ENCODE measurements around the gene PRKAG2.

Gene PRKAG2

GRCh38 chr7:151687523-151688235, 189.2 kb downstream of the PRKAG2 start:
- Histone ChIP-seq H3K36me3 (ENCODE audit: control insufficient read depth in 5 of 5, insufficient read depth in 5 of 5, low read length in 5 of 5) (peaks cover 0 to 2% (median 0%) of the 10 kb centered on the region in 5 donors), H3K4me1 (ENCODE audit: control insufficient read depth in 5 of 5, insufficient read depth in 5 of 5, low read length in 5 of 5) (peaks cover 6 to 31% (median 18%) of the 10 kb centered on the region in 5 donors), H3K4me3 (ENCODE audit: low read depth in 1 of 5, low read length in 5 of 5) (peak overlapping the region in 1 of 5 donors; percentile 13), H3K27ac (ENCODE audit: low read depth, low read length) (peak overlapping the region; percentile 54), H3K27me3 (ENCODE audit: control insufficient read depth in 5 of 5, insufficient read depth in 4 of 5, low read length in 5 of 5) (no peaks in the 10 kb centered on the region), H3K9me3 (ENCODE audit: control insufficient read depth in 5 of 5, low read length in 5 of 5) (no peaks in the 10 kb centered on the region), H3K9ac (ENCODE audit: low read length in 5 of 5) (peak overlapping the region in 1 of 5 donors; percentile 31)

- no peak overlapping the region for H3K4me3 ChIP-seq (ENCODE audit: low read depth in 1 of 5, low read length in 5 of 5)
- peak overlapping the region; percentile 54 for H3K27ac ChIP-seq (ENCODE audit: low read depth, low read length)
- H3K36me3 ChIP-seq (ENCODE audit: control insufficient read depth in 5 of 5, insufficient read depth in 5 of 5, low read length in 5 of 5) = peaks cover 0 to 2% (median 0%) of the 10 kb centered on the region in 5 donors
- H3K9ac ChIP-seq (ENCODE audit: low read length in 5 of 5) = peak overlapping the region in 1 of 5 donors; percentile 46
- peaks cover 6 to 31% (median 15%) of the 10 kb centered on the region in 5 donors for H3K4me1 ChIP-seq (ENCODE audit: control insufficient read depth in 5 of 5, insufficient read depth in 5 of 5, low read length in 5 of 5)
- no peaks in the 10 kb centered on the region for H3K9me3 ChIP-seq (ENCODE audit: control insufficient read depth in 5 of 5, low read length in 5 of 5)
- no peaks in the 10 kb centered on the region for H3K27me3 ChIP-seq (ENCODE audit: control insufficient read depth in 5 of 5, insufficient read depth in 4 of 5, low read length in 5 of 5)
Observed at GRCh38 chr7:151686826-151687225, 190.1 kb downstream of the PRKAG2 start.

- Histone ChIP-seq H3K4me1 (ENCODE audit: control insufficient read depth in 5 of 5, insufficient read depth in 5 of 5, low read length in 5 of 5) (peaks cover 6 to 31% (median 15%) of the 10 kb centered on the region in 5 donors), H3K27me3 (ENCODE audit: control insufficient read depth in 5 of 5, insufficient read depth in 4 of 5, low read length in 5 of 5) (no peaks in the 10 kb centered on the region), H3K4me3 (ENCODE audit: low read depth in 1 of 5, low read length in 5 of 5) (no peak overlapping the region), H3K9me3 (ENCODE audit: control insufficient read depth in 5 of 5, low read length in 5 of 5) (no peaks in the 10 kb centered on the region), H3K36me3 (ENCODE audit: control insufficient read depth in 5 of 5, insufficient read depth in 5 of 5, low read length in 5 of 5) (peaks cover 0 to 2% (median 0%) of the 10 kb centered on the region in 5 donors), H3K27ac (ENCODE audit: low read depth, low read length) (no peak overlapping the region), H3K9ac (ENCODE audit: low read length in 5 of 5) (no peak overlapping the region)
Observed at GRCh38 chr7:151686016-151686766, 190.7 kb downstream of the PRKAG2 start.

GRCh38 chr7:151684408-151685175, 192.3 kb downstream of the PRKAG2 start:
- Histone ChIP-seq H3K4me1 (ENCODE audit: control insufficient read depth in 5 of 5, insufficient read depth in 5 of 5, low read length in 5 of 5) (peaks cover 6 to 41% (median 27%) of the 10 kb centered on the region in 5 donors), H3K36me3 (ENCODE audit: control insufficient read depth in 5 of 5, insufficient read depth in 5 of 5, low read length in 5 of 5) (peaks cover 0 to 2% (median 0%) of the 10 kb centered on the region in 5 donors), H3K27ac (ENCODE audit: low read depth, low read length) (no peak overlapping the region), H3K4me3 (ENCODE audit: low read depth in 1 of 5, low read length in 5 of 5) (no peak overlapping the region), H3K9ac (ENCODE audit: low read length in 5 of 5) (no peak overlapping the region), H3K9me3 (ENCODE audit: control insufficient read depth in 5 of 5, low read length in 5 of 5) (no peaks in the 10 kb centered on the region), H3K27me3 (ENCODE audit: control insufficient read depth in 5 of 5, insufficient read depth in 4 of 5, low read length in 5 of 5) (no peaks in the 10 kb centered on the region)

GRCh38 chr7:151683615-151684407, 193.1 kb downstream of the PRKAG2 start:
- no peak overlapping the region for H3K9ac ChIP-seq (ENCODE audit: low read length in 5 of 5)
- no peaks in the 10 kb centered on the region for H3K27me3 ChIP-seq (ENCODE audit: control insufficient read depth in 5 of 5, insufficient read depth in 4 of 5, low read length in 5 of 5)
- peaks cover 6 to 41% (median 35%) of the 10 kb centered on the region in 5 donors for H3K4me1 ChIP-seq (ENCODE audit: control insufficient read depth in 5 of 5, insufficient read depth in 5 of 5, low read length in 5 of 5)
- H3K27ac ChIP-seq (ENCODE audit: low read depth, low read length) = no peak overlapping the region
- no peaks in the 10 kb centered on the region for H3K36me3 ChIP-seq (ENCODE audit: control insufficient read depth in 5 of 5, insufficient read depth in 5 of 5, low read length in 5 of 5)
- no peaks in the 10 kb centered on the region for H3K9me3 ChIP-seq (ENCODE audit: control insufficient read depth in 5 of 5, low read length in 5 of 5)
- H3K4me3 ChIP-seq (ENCODE audit: low read depth in 1 of 5, low read length in 5 of 5) = no peak overlapping the region

- Histone ChIP-seq H3K27ac (ENCODE audit: low read depth, low read length) (no peak overlapping the region), H3K4me3 (ENCODE audit: low read depth in 1 of 5, low read length in 5 of 5) (no peak overlapping the region), H3K36me3 (ENCODE audit: control insufficient read depth in 5 of 5, insufficient read depth in 5 of 5, low read length in 5 of 5) (no peaks in the 10 kb centered on the region), H3K27me3 (ENCODE audit: control insufficient read depth in 5 of 5, insufficient read depth in 4 of 5, low read length in 5 of 5) (no peaks in the 10 kb centered on the region), H3K4me1 (ENCODE audit: control insufficient read depth in 5 of 5, insufficient read depth in 5 of 5, low read length in 5 of 5) (peaks cover 6 to 37% (median 31%) of the 10 kb centered on the region in 5 donors), H3K9me3 (ENCODE audit: control insufficient read depth in 5 of 5, low read length in 5 of 5) (no peaks in the 10 kb centered on the region), H3K9ac (ENCODE audit: low read length in 5 of 5) (no peak overlapping the region)
Observed at GRCh38 chr7:151682831-151683614, 193.9 kb downstream of the PRKAG2 start.

- H3K4me1 ChIP-seq (ENCODE audit: control insufficient read depth in 5 of 5, insufficient read depth in 5 of 5, low read length in 5 of 5) = peaks cover 0 to 28% (median 19%) of the 10 kb centered on the region in 5 donors
- H3K27ac ChIP-seq (ENCODE audit: low read depth, low read length) = no peak overlapping the region
- H3K27me3 ChIP-seq (ENCODE audit: control insufficient read depth in 5 of 5, insufficient read depth in 4 of 5, low read length in 5 of 5) = no peaks in the 10 kb centered on the region
- no peak overlapping the region for H3K4me3 ChIP-seq (ENCODE audit: low read depth in 1 of 5, low read length in 5 of 5)
- no peaks in the 10 kb centered on the region for H3K36me3 ChIP-seq (ENCODE audit: control insufficient read depth in 5 of 5, insufficient read depth in 5 of 5, low read length in 5 of 5)
- no peaks in the 10 kb centered on the region for H3K9me3 ChIP-seq (ENCODE audit: control insufficient read depth in 5 of 5, low read length in 5 of 5)
- H3K9ac ChIP-seq (ENCODE audit: low read length in 5 of 5) = no peak overlapping the region
Observed at GRCh38 chr7:151681726-151682125, 195.2 kb downstream of the PRKAG2 start.

- Histone ChIP-seq H3K4me3 (ENCODE audit: low read depth in 1 of 5, low read length in 5 of 5) (no peak overlapping the region), H3K9ac (ENCODE audit: low read length in 5 of 5) (no peak overlapping the region), H3K4me1 (ENCODE audit: control insufficient read depth in 5 of 5, insufficient read depth in 5 of 5, low read length in 5 of 5) (peaks cover 0 to 25% (median 19%) of the 10 kb centered on the region in 5 donors), H3K27ac (ENCODE audit: low read depth, low read length) (no peak overlapping the region), H3K27me3 (ENCODE audit: control insufficient read depth in 5 of 5, insufficient read depth in 4 of 5, low read length in 5 of 5) (no peaks in the 10 kb centered on the region), H3K36me3 (ENCODE audit: control insufficient read depth in 5 of 5, insufficient read depth in 5 of 5, low read length in 5 of 5) (no peaks in the 10 kb centered on the region), H3K9me3 (ENCODE audit: control insufficient read depth in 5 of 5, low read length in 5 of 5) (no peaks in the 10 kb centered on the region)
Observed at GRCh38 chr7:151680810-151681209, 196.1 kb downstream of the PRKAG2 start.
